ENCODE measurements around the gene SAMD15.

The SAMD15 gene

DNA sequence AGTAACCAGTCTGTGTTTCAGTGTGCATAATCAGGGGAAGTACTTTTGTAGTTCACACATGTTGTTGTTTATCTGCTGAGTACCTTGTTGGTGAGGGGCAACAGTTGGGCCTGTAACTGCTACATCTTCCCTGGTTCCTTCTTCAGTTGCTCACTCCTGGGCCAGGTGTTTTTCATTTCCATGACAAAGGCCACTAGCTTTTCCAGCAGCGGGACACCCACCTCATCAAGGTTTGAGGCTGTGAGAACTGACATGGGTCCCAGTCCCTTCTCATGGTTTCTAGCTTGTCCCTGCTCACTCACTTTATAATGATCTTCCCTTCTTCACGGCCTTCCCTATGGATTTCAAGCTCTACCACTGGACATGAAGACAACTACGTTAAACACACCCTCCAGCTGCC, 47.7 kb downstream of the SAMD15 start:
- Histone ChIP-seq H3K9me3 (replicated peaks; ENCODE audit: insufficient read depth, low read length) (no peaks in the 10 kb centered on the region), H3K9me2 (replicated peaks; ENCODE audit: insufficient read depth, low read length) (no peaks in the 10 kb centered on the region), H3F3A (ENCODE audit: insufficient read depth, low read length) (no peaks in the 10 kb centered on the region), H3K36me3 (replicated peaks; ENCODE audit: insufficient read depth, low read length) (no peaks in the 10 kb centered on the region), H3K79me2 (ENCODE audit: low read length) (no peaks in the 10 kb centered on the region), H3K27me3 (replicated peaks; ENCODE audit: insufficient read depth, low read length) (no peaks in the 10 kb centered on the region), H3K27ac (ENCODE audit: low read length) (no peak overlapping the region), H3K9ac (ENCODE audit: low read length) (no peak overlapping the region), H3K4me1 (ENCODE audit: low read length) (no peaks in the 10 kb centered on the region), H2AFZ (ENCODE audit: low read length) (no peak overlapping the region), H4K20me1 (ENCODE audit: insufficient read depth, low read length) (no peaks in the 10 kb centered on the region), H3K4me2 (ENCODE audit: low read depth, low read length) (no peak overlapping the region), H3K4me3 (ENCODE audit: low read length) (no peak overlapping the region)
- no peak for DNase-seq
- TF ChIP-seq EZH2phosphoT487 (IDR thresholded peaks at IDR 0.05; ENCODE audit: low read length) (no peak), EZH2 (optimal IDR thresholded peaks at IDR 0.05; ENCODE audit: low read depth, low read length) (no peak)
- TF ChIP-seq, protein P1, sequence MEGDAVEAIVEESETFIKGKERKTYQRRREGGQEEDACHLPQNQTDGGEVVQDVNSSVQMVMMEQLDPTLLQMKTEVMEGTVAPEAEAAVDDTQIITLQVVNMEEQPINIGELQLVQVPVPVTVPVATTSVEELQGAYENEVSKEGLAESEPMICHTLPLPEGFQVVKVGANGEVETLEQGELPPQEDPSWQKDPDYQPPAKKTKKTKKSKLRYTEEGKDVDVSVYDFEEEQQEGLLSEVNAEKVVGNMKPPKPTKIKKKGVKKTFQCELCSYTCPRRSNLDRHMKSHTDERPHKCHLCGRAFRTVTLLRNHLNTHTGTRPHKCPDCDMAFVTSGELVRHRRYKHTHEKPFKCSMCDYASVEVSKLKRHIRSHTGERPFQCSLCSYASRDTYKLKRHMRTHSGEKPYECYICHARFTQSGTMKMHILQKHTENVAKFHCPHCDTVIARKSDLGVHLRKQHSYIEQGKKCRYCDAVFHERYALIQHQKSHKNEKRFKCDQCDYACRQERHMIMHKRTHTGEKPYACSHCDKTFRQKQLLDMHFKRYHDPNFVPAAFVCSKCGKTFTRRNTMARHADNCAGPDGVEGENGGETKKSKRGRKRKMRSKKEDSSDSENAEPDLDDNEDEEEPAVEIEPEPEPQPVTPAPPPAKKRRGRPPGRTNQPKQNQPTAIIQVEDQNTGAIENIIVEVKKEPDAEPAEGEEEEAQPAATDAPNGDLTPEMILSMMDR (IDR thresholded peaks at IDR 0.05; ENCODE audit: low read length), result no peak

DNA sequence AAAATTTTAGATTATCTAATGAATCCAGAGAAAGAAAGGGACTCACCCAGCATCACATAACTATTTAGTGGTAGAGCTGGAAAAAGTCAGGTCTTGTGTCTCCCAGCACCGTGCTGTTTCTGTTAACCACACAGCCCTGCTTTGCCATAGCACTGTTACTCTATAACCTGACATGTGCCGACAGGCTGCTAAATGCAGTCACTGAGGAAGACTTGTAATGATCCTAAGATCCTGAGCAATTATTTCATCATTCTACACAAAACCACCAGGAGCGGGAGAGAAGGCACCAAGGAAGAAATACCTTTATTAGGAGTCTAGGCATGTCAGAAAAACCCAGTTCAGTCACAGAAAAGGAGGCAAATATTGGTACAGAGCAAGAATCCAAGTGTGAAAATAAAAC, 49.2 kb downstream of the SAMD15 start:
- TF ChIP-seq EZH2phosphoT487 (IDR thresholded peaks at IDR 0.05; ENCODE audit: low read length) (no peak), EZH2 (optimal IDR thresholded peaks at IDR 0.05; ENCODE audit: low read depth, low read length) (no peak)
- TF ChIP-seq, protein P1 (IDR thresholded peaks at IDR 0.05; ENCODE audit: low read length), result no peak
- Histone ChIP-seq H3K27ac (ENCODE audit: low read length) (no peak overlapping the region), H3F3A (ENCODE audit: insufficient read depth, low read length) (no peaks in the 10 kb centered on the region), H3K9me2 (replicated peaks; ENCODE audit: insufficient read depth, low read length) (no peaks in the 10 kb centered on the region), H3K27me3 (replicated peaks; ENCODE audit: insufficient read depth, low read length) (no peaks in the 10 kb centered on the region), H3K9ac (ENCODE audit: low read length) (no peak overlapping the region), H3K4me2 (ENCODE audit: low read depth, low read length) (no peak overlapping the region), H2AFZ (ENCODE audit: low read length) (no peak overlapping the region), H3K4me1 (ENCODE audit: low read length) (no peaks in the 10 kb centered on the region), H3K4me3 (ENCODE audit: low read length) (no peak overlapping the region), H3K36me3 (replicated peaks; ENCODE audit: insufficient read depth, low read length) (no peaks in the 10 kb centered on the region), H3K9me3 (replicated peaks; ENCODE audit: insufficient read depth, low read length) (no peaks in the 10 kb centered on the region), H3K79me2 (ENCODE audit: low read length) (no peaks in the 10 kb centered on the region), H4K20me1 (ENCODE audit: insufficient read depth, low read length) (no peaks in the 10 kb centered on the region)
- no peak for DNase-seq

DNA sequence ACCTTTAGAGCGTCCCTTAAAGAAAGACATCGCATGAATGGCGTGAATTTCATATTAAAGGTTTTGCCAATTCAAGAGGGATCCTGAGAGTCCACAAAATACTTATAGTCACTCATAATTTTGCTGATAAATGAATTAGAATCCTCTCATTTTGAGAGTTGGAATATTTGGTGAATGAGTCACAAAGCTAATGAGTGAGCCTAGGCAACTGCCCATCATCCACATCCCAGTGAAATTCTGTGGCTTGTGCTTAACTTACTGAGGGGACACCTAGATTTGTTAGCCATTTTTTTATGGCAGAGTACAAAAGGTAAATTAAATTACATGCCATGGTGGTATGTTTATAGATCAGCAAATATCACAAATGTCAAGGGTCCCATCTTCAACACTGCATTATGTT, 58.9 kb downstream of the SAMD15 start:
- Histone ChIP-seq H2AFZ (ENCODE audit: low read length) (no peak overlapping the region), H3K4me2 (ENCODE audit: low read depth, low read length) (no peak overlapping the region), H3K79me2 (ENCODE audit: low read length) (no peaks in the 10 kb centered on the region), H3K9ac (ENCODE audit: low read length) (no peak overlapping the region), H3K36me3 (replicated peaks; ENCODE audit: insufficient read depth, low read length) (no peaks in the 10 kb centered on the region), H3K9me3 (replicated peaks; ENCODE audit: insufficient read depth, low read length) (no peaks in the 10 kb centered on the region), H3K9me2 (replicated peaks; ENCODE audit: insufficient read depth, low read length) (no peaks in the 10 kb centered on the region), H3K4me3 (ENCODE audit: low read length) (no peak overlapping the region), H3K27ac (ENCODE audit: low read length) (no peak overlapping the region), H4K20me1 (ENCODE audit: insufficient read depth, low read length) (no peaks in the 10 kb centered on the region), H3K4me1 (ENCODE audit: low read length) (no peaks in the 10 kb centered on the region), H3K27me3 (replicated peaks; ENCODE audit: insufficient read depth, low read length) (no peaks in the 10 kb centered on the region), H3F3A (ENCODE audit: insufficient read depth, low read length) (no peaks in the 10 kb centered on the region)
- no peak for DNase-seq
- TF ChIP-seq, protein P1 (IDR thresholded peaks at IDR 0.05; ENCODE audit: low read length), result no peak
- TF ChIP-seq EZH2phosphoT487 (IDR thresholded peaks at IDR 0.05; ENCODE audit: low read length) (no peak), EZH2 (optimal IDR thresholded peaks at IDR 0.05; ENCODE audit: low read depth, low read length) (no peak)

Data from MM.1S (cell line).